GM18520 (cell line): ENCODE data around the gene DPT.

Experiments used
- ATAC-seq: cut with Tn5 transposase; IDR thresholded peaks from one replicate; pipeline ENCODE4 v1.9.1; 2021; ENCODE audit not compliant: unreplicated experiment

The DPT gene

GRCh38 chr1:168671782-168672181 is 57.2 kb downstream of the DPT start:
- no peak for ATAC-seq

GRCh38 chr1:168665975-168666374 is 63.0 kb downstream of the DPT start:
- ATAC-seq: no peak

GRCh38 chr1:168664069-168664834 is 64.8 kb downstream of the DPT start:
- no peak for ATAC-seq

GRCh38 chr1:168656485-168656884 is 72.5 kb downstream of the DPT start:
- no peak for ATAC-seq

GRCh38 chr1:168654198-168654915 is 74.6 kb downstream of the DPT start:
- ATAC-seq: no peak

- no peak for ATAC-seq
These were observed 75.4 kb downstream of the DPT start for GRCh38 chr1:168653567-168653966.

- ATAC-seq: no peak
These were observed 83.3 kb downstream of the DPT start for GRCh38 chr1:168645721-168646120.
